A204.1 (cell line): Measurements from ENCODE around the gene ARHGEF12.

Experiments
- FAIRE-seq: peaks from 2 replicates; lab custom pipeline; 2012; peaks lifted over from hg19 to GRCh38; lab: Jason Lieb, UNC

Gene ARHGEF12

DNA sequence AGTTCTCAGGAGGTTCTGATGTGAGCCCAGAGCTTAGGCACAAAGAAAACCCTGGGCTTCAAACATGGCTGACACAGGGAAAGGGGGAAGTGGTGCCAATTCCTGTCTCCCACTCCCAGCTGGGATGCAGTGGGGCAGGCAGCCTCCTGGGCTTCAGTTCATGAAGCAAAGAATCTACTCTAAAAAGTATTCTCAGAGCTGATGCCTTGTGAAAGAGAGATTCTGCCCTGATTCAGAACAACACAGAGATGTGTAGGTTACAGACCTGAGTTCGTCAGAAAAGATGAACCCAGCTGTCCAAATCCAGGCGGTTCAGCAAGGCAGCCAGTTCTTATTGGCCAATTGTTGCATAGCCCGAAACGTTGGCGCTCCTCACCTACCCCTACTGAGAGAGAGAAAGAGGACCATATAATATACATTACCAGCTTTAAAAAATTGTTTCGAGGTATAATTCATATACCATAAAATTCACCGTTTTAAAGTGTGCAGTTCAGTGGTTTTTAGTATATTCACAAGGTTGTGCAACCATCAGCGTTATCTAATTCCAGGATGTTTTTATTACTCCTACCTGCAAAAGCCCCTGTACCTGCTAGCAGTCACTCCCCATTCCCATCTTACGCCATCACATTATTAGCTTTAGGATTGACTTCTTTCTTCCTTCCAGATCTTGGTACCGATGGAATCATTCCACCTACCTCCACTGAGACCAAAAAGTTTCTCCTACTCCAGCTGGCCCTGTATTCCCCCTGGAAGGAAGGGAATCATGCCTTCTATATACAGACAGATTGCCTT, 18.3 kb upstream of the ARHGEF12 start:
- no peak for FAIRE-seq

DNA sequence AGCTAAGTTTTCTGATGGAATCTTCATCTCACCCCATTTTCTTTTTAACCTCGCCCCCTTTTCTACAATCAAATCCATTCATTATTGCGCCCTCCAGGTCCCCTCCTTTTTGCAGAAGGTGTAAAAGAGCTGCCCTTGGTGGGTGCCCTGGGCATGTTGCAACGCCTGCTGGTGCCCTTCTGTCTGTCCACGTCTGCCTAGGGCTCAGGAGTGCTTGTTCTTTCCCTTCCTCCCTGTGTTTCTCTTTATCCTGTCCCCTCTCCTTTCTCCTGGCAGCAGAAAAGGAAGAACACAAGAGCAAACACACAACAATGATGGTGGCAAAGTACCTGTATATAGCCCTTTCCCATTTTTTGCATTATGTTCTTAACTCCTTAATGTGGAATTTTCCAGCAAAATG, 17.3 kb upstream of the ARHGEF12 start:
- FAIRE-seq, result no peak

DNA sequence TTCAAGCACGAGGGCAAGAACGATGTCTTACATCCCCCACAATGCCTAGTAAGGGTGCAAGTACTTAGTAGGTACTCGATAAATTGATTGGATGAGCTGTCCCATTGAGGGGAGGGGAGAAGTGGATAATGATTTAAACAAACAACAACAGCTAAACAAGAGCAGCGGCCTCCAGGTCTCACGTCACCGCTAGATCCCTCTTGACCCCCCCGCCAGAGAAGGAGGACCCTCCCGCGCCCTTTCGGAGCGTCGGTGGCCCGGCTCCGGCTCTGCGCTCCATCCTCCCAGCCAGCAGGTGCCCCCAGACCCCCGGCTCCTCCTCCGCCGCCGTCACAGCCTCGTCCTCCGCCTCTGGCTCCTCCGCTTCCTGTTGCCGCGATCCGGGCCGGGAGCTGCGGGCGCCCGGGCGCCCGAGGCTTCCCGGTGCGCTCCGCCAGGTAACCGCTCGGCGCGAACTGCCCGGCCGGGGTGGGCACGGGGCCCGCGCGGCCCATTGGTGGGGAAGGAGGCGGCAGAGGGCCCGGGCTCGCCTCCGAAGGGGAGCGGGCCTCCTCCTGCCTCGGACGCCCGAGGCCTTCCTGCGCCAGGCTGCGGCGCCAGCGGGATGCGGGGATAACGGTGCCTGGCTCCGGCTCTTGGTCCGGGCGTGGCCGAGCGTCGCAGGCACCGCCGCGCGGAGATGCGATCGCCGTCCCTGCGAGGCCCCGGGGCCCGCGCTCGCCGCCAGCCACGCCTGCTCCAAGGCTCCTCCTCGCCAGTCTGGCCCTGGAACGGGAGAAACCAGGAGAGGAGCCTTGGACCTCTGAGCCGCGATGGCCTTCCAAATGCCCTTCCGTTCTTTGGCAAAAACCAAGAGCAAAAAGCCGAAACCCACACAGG, 11.0 kb upstream of the ARHGEF12 start, which contains the start of gene TLCD5:
TSS of gene TLCD5 (plus strand) at position 368 of the 879 bp plus-strand sequence. CDS start 2,143 bp downstream, outside the sequence.
- no peak for FAIRE-seq

- no peak for FAIRE-seq
Observed at GRCh38 chr11:120326228-120326627, 10.0 kb upstream of the ARHGEF12 start.

- no peak for FAIRE-seq
Observed at GRCh38 chr11:120326845-120327281, 9.3 kb upstream of the ARHGEF12 start.

GRCh38 chr11:120327311-120327710, 8.9 kb upstream of the ARHGEF12 start:
- FAIRE-seq, result no peak

DNA sequence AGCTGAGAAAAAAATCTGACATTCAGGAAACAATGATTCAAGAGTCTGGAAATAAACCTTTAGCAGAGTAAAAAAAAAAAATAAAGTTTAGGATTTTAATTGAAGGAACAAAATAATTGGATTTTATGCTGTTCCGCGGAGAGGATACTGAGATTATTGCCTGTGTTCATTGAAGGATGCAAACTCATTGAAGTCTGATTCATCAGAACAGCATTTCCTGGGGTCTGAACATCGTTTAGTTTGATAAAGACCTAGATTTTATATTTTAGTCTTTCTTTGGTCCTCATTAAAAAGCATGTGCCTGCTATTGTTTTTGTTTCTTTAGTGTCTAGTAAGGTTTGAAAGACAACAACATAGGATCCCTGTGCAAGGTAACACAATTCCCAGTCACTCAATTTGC, 6.7 kb upstream of the ARHGEF12 start:
- no peak for FAIRE-seq

GRCh38 chr11:120330045-120330444, 6.2 kb upstream of the ARHGEF12 start:
- FAIRE-seq, result no peak

DNA sequence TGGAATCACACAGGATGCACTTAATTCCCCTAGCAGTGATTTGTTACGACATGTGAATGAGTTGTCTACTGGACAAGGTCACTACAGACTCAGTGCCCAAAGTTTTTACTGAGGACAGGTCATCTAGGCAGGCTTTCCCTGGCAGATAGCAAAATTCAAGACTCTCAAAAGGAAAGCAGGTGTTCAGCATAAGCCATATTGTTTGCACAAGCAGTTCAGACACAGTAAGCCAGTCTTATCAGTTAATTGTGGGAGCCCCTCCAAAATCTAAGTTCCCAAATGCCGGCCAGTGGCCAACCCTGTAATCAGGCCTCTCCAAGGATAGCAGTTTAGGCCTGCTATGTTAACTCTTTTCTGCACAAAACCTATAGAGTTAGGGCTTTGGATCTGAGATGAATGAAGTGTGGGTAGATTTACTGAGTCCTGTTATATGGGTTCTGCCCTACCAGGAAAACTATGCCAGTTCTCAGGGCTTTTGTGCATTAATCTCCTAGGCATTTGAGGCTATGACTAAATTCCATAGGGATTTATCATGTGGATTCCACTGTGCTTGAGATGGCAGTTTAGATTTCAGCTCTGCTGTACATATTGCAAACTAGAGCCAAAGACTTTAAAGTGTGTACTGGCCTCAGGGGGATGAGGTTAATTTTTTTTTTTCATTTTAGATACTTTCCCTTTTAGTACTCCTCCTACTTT, 4.8 kb upstream of the ARHGEF12 start:
- FAIRE-seq, result no peak

DNA sequence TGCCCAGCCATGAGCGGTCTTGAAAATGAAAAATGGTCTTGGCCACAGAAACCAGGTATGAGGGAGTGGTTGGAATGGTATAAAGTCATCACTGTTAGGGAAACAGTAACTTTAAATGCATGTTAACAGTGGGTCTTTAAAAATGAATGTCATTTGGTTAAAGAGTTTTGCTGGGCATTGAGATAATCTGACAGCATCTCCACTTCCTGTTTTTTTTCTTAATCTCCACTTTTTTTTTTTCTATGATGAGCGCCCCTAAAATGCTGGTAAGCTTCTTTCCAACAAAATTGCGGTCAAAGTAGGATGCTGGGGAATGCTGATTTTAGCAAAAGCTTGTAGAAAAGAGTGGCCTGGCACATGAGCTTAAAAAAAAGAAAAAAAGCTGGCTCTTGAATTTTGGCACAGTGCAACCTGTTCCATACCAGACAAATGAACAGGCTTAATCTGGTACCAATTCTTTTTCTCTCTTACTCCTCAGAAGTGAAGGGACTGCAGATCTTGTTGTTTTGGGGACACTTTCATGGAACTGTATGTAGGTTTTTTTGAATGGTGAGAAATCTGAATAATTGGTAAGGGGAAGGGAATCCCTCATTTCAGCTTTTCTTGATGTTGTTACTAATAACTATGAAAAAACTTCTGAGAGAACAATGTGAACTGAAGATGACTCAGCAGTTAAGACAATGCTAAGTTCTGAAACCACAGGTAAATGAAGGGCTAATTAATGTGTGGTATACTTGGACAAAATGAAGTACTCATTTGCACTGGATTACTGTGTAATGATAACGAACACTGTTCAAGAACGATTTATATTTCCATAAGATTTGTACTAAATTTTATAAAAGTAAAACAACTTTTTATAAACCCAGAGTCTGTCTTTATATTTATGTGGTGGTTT, 3.1 kb upstream of the ARHGEF12 start:
- FAIRE-seq, result no peak

DNA sequence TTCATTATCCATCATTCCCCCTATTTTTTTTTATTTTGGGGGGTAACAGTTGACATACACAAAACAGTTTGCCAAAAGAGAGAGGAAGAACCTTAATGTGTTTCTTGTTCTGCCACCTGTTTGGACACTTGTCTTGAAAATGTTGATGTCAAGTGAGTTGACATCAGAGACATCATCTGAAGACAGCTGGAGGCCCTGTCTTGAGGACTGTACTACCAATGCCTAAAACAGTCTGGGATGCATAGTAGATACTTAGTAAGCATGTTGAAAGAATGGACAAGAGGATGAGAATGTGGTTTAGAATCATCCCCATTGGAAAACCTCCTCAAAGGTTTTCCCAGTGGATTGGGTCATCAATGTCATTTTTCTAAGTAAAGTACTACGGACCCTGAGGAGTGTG, 2.4 kb upstream of the ARHGEF12 start:
- FAIRE-seq, result no peak

- no peak for FAIRE-seq
Observed at GRCh38 chr11:120334332-120334731, 1.9 kb upstream of the ARHGEF12 start.

GRCh38 chr11:120334894-120335462, 1.2 kb upstream of the ARHGEF12 start:
- FAIRE-seq, result peak; percentile 80

GRCh38 chr11:120335556-120335907, 681 bp upstream of the ARHGEF12 start:
- no peak for FAIRE-seq

GRCh38 chr11:120336641-120337354, 585 bp downstream of the ARHGEF12 start:
- FAIRE-seq, result no peak

GRCh38 chr11:120337355-120338106, 1.3 kb downstream of the ARHGEF12 start:
- FAIRE-seq, result no peak

- FAIRE-seq, result no peak
Observed at GRCh38 chr11:120338107-120338933, 2.1 kb downstream of the ARHGEF12 start.

DNA sequence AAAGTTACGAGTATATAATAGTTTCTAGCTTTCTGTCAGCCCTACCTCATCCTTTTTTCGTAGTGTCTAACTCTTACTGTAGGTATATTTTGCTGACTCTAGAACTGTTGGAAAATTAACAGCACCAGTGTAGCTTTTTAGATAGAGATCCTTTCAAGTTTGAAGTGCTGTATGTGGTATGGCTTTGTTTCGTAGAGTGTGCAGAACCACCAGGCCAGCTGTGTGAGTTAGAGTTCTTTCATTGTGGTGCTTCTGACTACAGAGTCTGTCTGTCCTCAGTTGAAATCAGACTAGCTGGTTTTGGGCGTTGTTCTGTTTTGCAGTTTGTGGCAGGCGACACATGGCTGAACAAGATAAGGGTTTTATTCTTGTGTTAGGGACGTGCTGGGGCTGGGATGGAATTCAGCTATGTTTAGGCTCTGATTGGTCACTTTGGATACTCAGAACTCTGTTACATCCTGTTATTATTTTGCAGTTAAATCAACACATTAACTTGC, 3.2 kb downstream of the ARHGEF12 start:
- no peak for FAIRE-seq

- no peak for FAIRE-seq
Observed at GRCh38 chr11:120340529-120340928, 4.3 kb downstream of the ARHGEF12 start.
